HepG2 (cell line): ENCODE measurements around the gene KPNB1. TPM values are rescaled to one million over a fixed set of nuclear protein-coding genes. Genes with fewer than 3 reads are reported as not detected.

Source experiments
- CHD4 ChIP-seq: fragments of 200-600 bp; sonication (generic); IDR thresholded peaks from 2 replicates; pipeline ENCODE4 v1.7.0; 2017; ENCODE audit warnings: mild to moderate bottlenecking, low read length, borderline replicate concordance
- CREM ChIP-seq, 2 experiments: sonication (generic) in 1 of 2; formaldehyde crosslinking in 1 of 2; IDR thresholded peaks; 2 replicates each; pipeline versions ENCODE4 v1.4.0 to v1.6.1; 2016 to 2020; ENCODE audit warnings: antibody characterized with exemption in 1 of 2, mild to moderate bottlenecking in 1 of 2, missing genetic modification reagents in 1 of 2
- MLLT10 ChIP-seq: sonication (generic); formaldehyde crosslinking; IDR thresholded peaks from 2 replicates; pipeline ENCODE4 v1.4.0; 2020; ENCODE audit warnings: missing genetic modification reagents
- MTA1 ChIP-seq: sonication (generic); formaldehyde crosslinking; IDR thresholded peaks from 2 replicates; pipeline ENCODE4 v1.4.0; 2020; ENCODE audit warnings: missing genetic modification reagents, mild to moderate bottlenecking, borderline replicate concordance
- MXD4 ChIP-seq: IDR thresholded peaks from 2 replicates; pipeline ENCODE4 v1.6.1; 2016; ENCODE audit warnings: mild to moderate bottlenecking, missing biosample characterization, missing genetic modification reagents
- NR2F1 ChIP-seq, 2 experiments: fragments of 450-650 bp in 1 of 2; formaldehyde crosslinking in 1 of 2; IDR thresholded peaks; 2 replicates each; pipeline versions ENCODE4 v1.5.0 to v1.6.1; 2016 to 2020; ENCODE audit warnings: mild to moderate bottlenecking in 1 of 2, missing compliant biosample characterization in 1 of 2, missing genetic modification reagents in 1 of 2, moderate library complexity in 1 of 2
- PCBP2 ChIP-seq: fragments of 200-400 bp; formaldehyde crosslinking; optimal IDR thresholded peaks from 2 replicates; pipeline ENCODE3; 2018; ENCODE audit warnings: low read length, low read depth; ENCODE audit not compliant: poor library complexity, severe bottlenecking
- SOX13 ChIP-seq, 3 experiments: fragments of 450-650 bp in 1 of 3; sonication (generic) in 1 of 3; formaldehyde crosslinking in 1 of 3; IDR thresholded peaks in 2 of 3; conservative IDR thresholded peaks in 1 of 3; 2 replicates each; pipeline versions ENCODE4 v1.5.0 to v1.6.1; 2016 to 2020; ENCODE audit warnings: antibody characterized with exemption in 1 of 3, mild to moderate bottlenecking in 1 of 3, missing compliant biosample characterization in 1 of 3, missing genetic modification reagents in 1 of 3, moderate library complexity in 1 of 3
- SP1 ChIP-seq, 2 experiments: fragments of 450-650 bp in 1 of 2; sonication (generic) in 1 of 2; formaldehyde crosslinking in 1 of 2; IDR thresholded peaks; 2 replicates each; pipeline versions ENCODE4 v1.4.0 to v1.6.1; 2016 to 2020; ENCODE audit warnings: missing genetic modification reagents in 1 of 2
- ZFP1 ChIP-seq: IDR thresholded peaks from 2 replicates; pipeline ENCODE4 v1.6.1; 2016
- ZNF557 ChIP-seq: sonication (generic); formaldehyde crosslinking; IDR thresholded peaks from 2 replicates; pipeline ENCODE4 v1.4.0; 2020; ENCODE audit warnings: missing genetic modification reagents
- ZNF781 ChIP-seq: sonication (generic); formaldehyde crosslinking; IDR thresholded peaks from 2 replicates; pipeline ENCODE4 v1.5.1; 2020; ENCODE audit warnings: borderline replicate concordance, mild to moderate bottlenecking, missing genetic modification reagents; ENCODE audit errors: not compliant biosample characterization
- ZZZ3 ChIP-seq: sonication (generic); formaldehyde crosslinking; IDR thresholded peaks from 2 replicates; pipeline ENCODE4 v1.4.0; 2020; ENCODE audit warnings: missing genetic modification reagents, mild to moderate bottlenecking, borderline replicate concordance
- polyA plus RNA-seq, 8 experiments: library from polyadenylated mRNA; depleted of rRNA in 3 of 8; stranded (reverse) in 7 of 8; unstranded in 1 of 8; fragments of >200 nt; fragmentation: Illumina TruSeq in 4 of 8; extraction: Trizol in 4 of 8; gene quantifications; 2 replicates each; pipeline versions ENCODE4 v1.2.1 to v1.2.3, GENCODE V29; 2011 to 2016; ENCODE audit warnings: low read depth in 4 of 8, missing spikeins in 1 of 8, mixed read lengths in 1 of 8; ENCODE audit not compliant: insufficient read depth in 1 of 8
- total RNA-seq, 5 experiments: library from RNA; depleted of rRNA; stranded (reverse); fragments of >200 nt; fragmentation: Illumina TruSeq; extraction: Trizol; gene quantifications; 2 replicates each; pipeline ENCODE4 v1.2.3, GENCODE V29; 2016; ENCODE audit warnings: low read depth in 1 of 5
- TF ChIP-seq, protein P1 (sequence below): sonication (generic); formaldehyde crosslinking; conservative IDR thresholded peaks from 2 replicates; pipeline ENCODE4 v1.4.0; 2020; ENCODE audit warnings: missing genetic modification reagents
- TF ChIP-seq, protein P2 (sequence below): sonication (generic); formaldehyde crosslinking; IDR thresholded peaks from 2 replicates; pipeline ENCODE4 v1.5.0; 2020; ENCODE audit warnings: mild to moderate bottlenecking, missing genetic modification reagents, borderline replicate concordance
- TF ChIP-seq, protein P3 (sequence below): sonication (generic); formaldehyde crosslinking; IDR thresholded peaks from 2 replicates; pipeline ENCODE4 v1.8.1; 2023; ENCODE audit warnings: mild to moderate bottlenecking, inconsistent platforms, moderate library complexity, missing genetic modification reagents, borderline replicate concordance
- TF ChIP-seq, protein P4 (sequence below): sonication (generic); formaldehyde crosslinking; IDR thresholded peaks from 2 replicates; pipeline ENCODE4 v1.5.0; 2020; ENCODE audit warnings: missing genetic modification reagents, mild to moderate bottlenecking, borderline replicate concordance

KPNB1 gene
- total and polyA plus RNA-seq, 2 of the 13 experiments (the other 11 are each of a cell fraction or from before 2014, with no cell fraction given): 164 to 424 TPM

DNA sequence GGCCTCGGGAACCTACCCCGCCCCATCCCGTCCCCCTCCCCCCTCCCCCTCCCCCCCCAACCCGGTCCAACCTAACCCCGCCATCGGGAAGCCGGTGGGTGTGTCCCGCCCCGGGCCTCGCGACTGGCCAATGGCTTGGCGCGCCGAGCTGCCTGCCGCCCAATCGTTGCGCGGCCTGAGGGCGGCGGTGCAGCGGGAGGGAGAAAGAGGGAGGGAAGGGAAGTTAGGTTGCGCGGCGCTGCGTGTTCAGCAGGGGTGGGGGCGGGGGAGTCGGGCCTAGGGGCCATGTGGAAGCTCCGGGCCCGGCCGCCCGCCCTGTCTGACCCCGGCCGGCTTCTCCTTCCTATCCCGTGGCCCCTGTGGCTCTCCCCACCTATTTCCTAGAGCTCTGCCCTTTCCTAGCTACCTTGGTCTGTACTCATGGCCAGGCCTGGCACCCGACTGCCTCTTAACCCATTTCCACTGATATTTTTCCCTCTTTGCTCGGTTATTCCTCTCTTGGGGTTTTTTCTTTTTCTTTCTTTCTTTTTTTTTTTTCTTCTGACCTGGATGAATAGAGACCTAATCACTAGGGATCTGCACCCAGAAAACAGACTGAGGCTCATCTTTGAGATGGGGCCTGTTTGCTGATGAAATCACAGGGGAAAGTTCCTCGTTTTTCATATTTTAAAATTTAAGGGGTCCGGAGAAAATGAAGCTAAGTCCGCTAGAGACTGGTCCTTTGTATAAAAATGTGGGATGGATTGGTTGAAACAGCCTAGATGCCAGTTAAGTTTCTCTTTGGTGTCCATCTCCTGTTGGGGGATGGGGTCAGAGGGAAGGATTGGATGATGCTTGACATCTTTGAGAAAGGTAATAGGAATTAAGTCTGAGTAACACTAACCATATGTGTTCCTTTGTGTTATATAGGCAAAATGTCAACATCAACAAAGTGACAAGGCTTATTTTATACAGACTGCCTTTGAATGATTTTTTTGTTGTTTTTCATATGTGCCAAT is 1.1 kb downstream of the KPNB1 start (continued):
- TF ChIP-seq, protein P1, sequence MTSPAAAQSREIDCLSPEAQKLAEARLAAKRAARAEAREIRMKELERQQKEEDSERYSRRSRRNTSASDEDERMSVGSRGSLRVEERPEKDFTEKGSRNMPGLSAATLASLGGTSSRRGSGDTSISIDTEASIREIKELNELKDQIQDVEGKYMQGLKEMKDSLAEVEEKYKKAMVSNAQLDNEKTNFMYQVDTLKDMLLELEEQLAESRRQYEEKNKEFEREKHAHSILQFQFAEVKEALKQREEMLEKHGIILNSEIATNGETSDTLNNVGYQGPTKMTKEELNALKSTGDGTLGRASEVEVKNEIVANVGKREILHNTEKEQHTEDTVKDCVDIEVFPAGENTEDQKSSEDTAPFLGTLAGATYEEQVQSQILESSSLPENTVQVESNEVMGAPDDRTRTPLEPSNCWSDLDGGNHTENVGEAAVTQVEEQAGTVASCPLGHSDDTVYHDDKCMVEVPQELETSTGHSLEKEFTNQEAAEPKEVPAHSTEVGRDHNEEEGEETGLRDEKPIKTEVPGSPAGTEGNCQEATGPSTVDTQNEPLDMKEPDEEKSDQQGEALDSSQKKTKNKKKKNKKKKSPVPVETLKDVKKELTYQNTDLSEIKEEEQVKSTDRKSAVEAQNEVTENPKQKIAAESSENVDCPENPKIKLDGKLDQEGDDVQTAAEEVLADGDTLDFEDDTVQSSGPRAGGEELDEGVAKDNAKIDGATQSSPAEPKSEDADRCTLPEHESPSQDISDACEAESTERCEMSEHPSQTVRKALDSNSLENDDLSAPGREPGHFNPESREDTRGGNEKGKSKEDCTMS (CRISPR knock-in tag): no peak
- TF ChIP-seq, protein P2, sequence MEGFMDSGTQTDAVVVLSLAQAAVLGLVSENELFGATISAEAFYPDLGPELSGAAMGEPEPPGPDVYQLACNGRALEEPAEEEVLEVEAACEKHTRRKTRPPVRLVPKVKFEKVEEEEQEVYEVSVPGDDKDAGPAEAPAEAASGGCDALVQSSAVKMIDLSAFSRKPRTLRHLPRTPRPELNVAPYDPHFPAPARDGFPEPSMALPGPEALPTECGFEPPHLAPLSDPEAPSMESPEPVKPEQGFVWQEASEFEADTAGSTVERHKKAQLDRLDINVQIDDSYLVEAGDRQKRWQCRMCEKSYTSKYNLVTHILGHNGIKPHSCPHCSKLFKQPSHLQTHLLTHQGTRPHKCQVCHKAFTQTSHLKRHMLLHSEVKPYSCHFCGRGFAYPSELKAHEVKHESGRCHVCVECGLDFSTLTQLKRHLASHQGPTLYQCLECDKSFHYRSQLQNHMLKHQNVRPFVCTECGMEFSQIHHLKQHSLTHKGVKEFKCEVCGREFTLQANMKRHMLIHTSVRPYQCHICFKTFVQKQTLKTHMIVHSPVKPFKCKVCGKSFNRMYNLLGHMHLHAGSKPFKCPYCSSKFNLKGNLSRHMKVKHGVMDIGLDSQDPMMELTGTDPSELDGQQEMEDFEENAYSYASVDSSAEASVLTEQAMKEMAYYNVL (CRISPR knock-in tag): peak; percentile 69; the same call in 1 of the 2 replicates
- no peak; the same call in 1 of the 2 replicates for TF ChIP-seq ZFP1 (CRISPR knock-in tag)
- no peak for TF ChIP-seq ZNF557
- peak; percentile 64; the same call in 1 of the 2 replicates for TF ChIP-seq ZZZ3 (CRISPR knock-in tag)
- TF ChIP-seq NR2F1 (CRISPR knock-in tag; IDR thresholded peaks at IDR 0.05): no peak
- TF ChIP-seq MTA1 (CRISPR knock-in tag): no peak
- TF ChIP-seq PCBP2: peak; percentile 37
- no peak for TF ChIP-seq CHD4
- TF ChIP-seq ZNF781 (CRISPR knock-in tag): peak; percentile 74
- TF ChIP-seq, protein P3, sequence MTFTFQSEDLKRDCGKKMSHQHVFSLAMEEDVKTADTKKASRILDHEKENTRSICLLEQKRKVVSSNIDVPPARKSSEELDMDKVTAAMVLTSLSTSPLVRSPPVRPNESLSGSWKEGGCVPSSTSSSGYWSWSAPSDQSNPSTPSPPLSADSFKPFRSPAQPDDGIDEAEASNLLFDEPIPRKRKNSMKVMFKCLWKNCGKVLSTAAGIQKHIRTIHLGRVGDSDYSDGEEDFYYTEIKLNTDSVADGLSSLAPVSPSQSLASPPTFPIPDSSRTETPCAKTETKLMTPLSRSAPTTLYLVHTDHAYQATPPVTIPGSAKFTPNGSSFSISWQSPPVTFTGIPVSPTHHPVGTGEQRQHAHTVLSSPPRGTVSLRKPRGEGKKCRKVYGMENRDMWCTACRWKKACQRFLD (CRISPR knock-in tag): no peak
- TF ChIP-seq CREM (IDR thresholded peaks at IDR 0.05): peak; percentile 37; the same call in 1 of the 2 replicates
- no peak for TF ChIP-seq CREM (CRISPR knock-in tag; IDR thresholded peaks at IDR 0.05)
- TF ChIP-seq SOX13 (IDR thresholded peaks at IDR 0.05): peak; percentile 82; the same call in 1 of the 2 replicates
- TF ChIP-seq SOX13 (CRISPR knock-in tag; conservative IDR thresholded peaks at IDR 0.05 in 1 of 2, IDR thresholded peaks at IDR 0.05 in 1 of 2): peak in 1 of 2 experiments; percentile 37; a peak in 1 of 4 replicates
- no peak for TF ChIP-seq SP1 (IDR thresholded peaks at IDR 0.05)
- peak; percentile 84 for TF ChIP-seq SP1 (CRISPR knock-in tag; IDR thresholded peaks at IDR 0.05)
- TF ChIP-seq MLLT10 (CRISPR knock-in tag): no peak
- TF ChIP-seq MXD4 (CRISPR knock-in tag): peak; percentile 89; the same call in 1 of the 2 replicates
- TF ChIP-seq, protein P4, sequence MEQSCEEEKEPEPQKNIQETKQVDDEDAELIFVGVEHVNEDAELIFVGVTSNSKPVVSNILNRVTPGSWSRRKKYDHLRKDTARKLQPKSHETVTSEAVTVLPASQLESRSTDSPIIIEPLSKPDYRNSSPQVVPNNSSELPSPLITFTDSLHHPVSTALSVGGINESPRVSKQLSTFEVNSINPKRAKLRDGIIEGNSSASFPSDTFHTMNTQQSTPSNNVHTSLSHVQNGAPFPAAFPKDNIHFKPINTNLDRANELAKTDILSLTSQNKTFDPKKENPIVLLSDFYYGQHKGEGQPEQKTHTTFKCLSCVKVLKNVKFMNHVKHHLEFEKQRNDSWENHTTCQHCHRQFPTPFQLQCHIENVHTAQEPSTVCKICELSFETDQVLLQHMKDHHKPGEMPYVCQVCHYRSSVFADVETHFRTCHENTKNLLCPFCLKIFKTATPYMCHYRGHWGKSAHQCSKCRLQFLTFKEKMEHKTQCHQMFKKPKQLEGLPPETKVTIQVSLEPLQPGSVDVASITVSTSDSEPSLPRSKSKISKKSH (CRISPR knock-in tag): no peak
